Renal pelvis (tissue), 4 donors: Measurements from ENCODE around the gene DNASE1L3. TPM values are rescaled to one million over a fixed set of nuclear protein-coding genes. Genes with fewer than 3 reads are reported as not detected.
"Not testable (repeated sequence)": the region's sequence is repeated elsewhere in the genome, so short reads cannot be mapped to it uniquely, and the experiment has no call there.

ENCODE experiments used
- DNase-seq: peaks from one replicate; pipeline ENCODE4 v3.0.0-alpha.2; 2013
- polyA plus RNA-seq, 3 donors: library from polyadenylated mRNA; unstranded; fragments of 120-200 nt; gene quantifications; one replicate each; pipeline ENCODE4 v1.2.1, GENCODE V29; 2013; ENCODE audit not compliant: insufficient read length in 3 of 3

Gene DNASE1L3
- polyA plus RNA-seq, 3 donors, result 2.7 to 10.4 (median 5.8) TPM

DNA sequence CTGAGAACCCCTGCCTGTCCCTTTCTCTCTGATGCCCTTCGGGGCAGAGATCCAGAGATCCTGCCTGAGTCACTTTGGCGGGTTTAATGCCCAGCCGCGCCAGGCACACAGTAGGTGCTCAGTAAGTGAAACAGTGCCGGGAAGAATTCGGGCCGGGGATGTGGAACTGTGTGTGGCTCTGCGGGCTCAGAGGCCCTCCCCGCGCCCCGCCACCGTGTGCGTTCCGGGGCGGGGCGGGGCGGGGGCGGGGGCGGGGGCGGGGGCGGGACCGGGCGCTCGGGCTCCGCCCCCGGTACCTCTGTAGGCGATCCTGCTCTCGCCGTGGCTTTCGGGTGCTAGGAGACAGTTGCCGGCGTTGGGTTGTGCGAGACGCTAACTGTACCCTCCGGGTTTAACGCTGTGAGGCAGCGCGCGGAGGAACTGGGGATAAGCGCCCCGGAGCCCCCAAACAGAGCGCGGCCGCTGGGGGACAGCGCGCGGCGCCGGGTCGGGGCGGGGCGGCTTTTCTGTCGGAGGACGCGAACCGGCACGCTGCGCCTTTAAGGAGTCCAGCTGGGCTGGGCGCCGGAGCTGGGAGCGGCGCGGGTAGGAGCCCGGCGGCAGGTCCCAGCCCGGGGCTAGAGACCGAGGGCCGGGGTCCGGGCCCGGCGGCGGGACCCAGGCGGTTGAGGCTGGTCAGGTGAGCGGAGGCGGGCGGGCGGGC lies 26.6 kb upstream of the DNASE1L3 start, which contains the start of gene ABHD6:
ABHD6 (plus strand) TSS at position 555 of the 703 bp plus-strand sequence. CDS start 18,795 bp downstream, outside the sequence.
- peak; percentile 66 for DNase-seq

DNA sequence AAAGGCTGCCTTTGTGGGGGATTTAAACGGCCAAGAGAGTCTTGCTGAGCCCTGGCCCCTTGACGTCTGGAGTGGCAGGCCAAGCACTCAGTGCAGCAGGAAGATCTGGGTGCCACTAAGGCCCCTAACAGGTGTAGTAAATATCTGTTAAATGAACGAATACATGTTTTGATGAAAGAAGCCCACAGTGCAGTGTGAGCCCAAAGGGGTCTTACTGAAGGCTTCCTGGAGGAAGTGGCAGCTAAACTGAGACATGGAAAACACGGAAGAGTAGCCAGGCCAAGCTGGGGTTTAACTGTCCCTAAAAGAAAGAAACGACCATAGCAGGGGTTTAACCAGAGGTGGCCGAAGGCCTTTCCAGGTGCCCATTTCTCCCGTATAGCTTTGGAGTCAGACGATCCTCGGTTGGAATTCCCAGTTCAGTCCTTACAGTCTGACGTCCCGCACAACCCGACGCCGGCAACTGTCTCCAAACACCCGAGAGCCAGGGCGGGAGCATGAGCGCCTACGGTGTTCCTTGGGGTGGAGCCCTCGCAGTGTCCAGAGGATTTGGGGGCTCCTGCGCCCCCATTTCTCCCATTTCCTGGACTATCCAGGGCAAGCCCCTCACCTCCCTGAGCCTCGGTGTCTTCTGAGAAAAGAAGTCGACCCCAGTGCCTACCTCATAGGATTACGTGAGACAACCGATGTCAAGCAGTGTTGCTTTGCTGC lies 25.9 kb upstream of the DNASE1L3 start:
- DNase-seq, result no peak

DNA sequence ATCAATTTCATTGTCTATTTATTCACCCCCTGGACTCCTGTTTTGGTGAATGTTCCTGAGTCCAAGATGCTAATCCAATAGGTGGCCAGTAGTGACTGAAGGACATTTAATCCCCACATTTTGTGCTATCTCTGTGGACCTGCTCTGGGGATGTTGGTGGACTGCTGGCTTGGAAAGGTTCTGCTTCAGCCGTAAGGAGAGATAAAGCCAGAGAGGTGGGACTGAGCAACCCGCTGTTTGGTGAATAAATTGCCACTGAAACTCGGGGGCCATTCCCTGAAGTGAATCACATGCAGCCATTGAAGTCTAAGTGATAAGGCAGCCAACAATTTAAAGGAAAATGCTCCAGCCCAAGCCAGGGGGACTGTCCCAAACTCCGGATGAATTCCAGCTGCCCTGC lies 25.2 kb upstream of the DNASE1L3 start:
- no peak for DNase-seq

DNA sequence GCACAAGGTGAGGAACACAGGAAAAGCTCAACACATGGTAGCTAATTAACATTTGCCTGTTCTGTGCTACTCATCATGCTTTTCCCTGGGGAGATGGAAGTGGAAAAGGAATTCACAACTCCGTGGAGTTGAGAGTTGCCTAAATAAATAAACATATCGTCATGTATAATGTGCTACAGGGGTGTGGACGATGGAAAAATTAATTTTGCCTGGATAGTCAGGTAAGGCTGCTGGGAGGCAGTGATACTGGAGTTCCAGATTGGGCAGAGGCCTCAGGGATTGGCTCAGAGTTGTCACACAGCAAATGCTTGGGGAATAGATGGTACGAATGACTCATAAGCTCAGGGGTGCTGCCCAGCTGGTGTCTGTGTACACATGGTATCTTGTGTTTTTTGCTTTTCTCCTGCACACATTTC lies 23.8 kb upstream of the DNASE1L3 start:
- no peak for DNase-seq

DNA sequence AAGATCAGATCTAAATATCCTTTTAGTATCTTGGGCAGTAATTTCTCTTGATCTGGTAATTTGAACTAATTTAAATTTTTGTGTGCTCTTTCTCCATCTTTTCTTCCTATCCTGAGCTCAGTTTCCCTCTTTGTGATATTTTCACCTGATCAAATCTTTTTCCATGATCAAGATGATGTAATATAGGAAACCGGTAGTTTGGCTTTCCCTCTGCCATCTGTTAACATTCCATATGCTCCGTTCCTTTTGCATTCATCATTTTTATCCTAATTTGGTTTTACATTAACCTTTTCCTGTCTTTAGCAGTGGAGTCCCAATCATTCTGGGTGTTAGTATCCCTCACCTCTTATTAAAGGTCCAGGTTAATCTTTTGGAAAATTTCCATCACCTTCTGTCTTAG lies 20.9 kb upstream of the DNASE1L3 start:
- no peak for DNase-seq

DNA sequence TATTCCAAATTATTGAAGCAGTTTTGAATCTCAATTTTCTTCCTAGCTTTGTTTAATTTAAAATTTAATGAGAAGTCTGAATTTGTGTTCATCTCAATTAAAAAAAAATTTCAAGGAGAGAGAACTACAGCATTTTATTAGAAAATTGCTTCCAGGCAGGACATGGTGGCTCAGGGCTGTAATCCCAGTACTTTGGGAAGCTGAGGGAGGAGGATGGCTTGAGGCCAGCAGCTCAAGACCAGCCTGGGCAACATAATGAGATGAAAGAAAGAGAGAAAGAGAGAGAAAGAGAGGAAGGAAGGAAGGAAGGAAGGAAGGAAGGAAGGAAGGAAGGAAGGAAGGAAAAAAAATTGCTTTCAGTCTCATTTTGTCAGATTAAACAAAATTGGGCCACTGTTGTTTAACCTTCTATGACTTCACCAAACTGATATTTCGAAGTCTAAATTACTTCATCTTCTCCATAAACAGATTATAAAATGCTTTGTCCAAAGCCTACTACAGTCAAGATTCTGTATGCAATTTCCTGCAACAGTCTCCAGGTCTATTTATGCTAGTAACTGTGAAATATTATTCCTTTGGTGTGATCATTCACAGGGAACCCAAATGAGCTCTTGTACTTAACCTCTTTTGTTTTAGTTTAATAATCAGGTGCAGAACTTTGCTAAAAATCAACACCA lies 20.2 kb upstream of the DNASE1L3 start:
- no peak for DNase-seq

DNA sequence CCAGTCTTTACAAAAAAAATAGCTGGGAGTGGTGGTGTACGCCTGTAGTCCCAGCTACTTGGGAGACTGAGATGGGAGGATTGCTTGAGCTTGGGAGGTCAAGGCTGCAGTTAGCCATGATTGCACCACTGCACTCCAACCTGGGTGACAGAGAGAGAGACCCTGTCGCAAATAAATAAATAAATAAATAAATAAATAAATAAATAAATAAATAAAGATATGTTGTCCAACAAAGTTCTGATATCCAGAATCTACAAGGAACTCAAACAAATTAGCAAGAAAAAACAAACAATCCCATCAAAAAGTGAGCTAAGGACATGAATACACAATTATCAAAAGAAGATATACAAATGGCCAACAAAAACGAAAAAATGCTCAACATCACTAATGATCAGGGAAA lies 17.2 kb upstream of the DNASE1L3 start:
- not testable (repeated sequence) for DNase-seq

DNA sequence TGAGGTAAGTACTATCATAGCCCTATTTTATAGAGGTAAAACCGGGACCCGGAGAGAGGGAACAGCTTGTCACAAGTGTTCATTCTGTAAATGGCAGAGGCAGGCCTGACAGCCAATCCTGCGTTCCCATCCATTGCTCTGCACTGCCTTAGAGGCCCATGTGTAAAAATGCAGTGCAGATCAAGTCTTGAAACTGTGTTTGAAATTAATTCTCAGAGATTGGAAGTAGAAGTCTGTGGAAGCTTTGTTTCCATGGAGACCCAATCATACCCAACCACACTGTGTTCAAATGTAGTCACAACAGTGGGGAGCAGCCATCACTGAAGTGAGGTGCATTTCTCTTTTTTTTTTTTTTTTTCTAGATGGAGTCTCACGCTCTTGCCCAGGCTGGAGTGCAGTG lies 13.1 kb upstream of the DNASE1L3 start:
- no peak for DNase-seq

DNA sequence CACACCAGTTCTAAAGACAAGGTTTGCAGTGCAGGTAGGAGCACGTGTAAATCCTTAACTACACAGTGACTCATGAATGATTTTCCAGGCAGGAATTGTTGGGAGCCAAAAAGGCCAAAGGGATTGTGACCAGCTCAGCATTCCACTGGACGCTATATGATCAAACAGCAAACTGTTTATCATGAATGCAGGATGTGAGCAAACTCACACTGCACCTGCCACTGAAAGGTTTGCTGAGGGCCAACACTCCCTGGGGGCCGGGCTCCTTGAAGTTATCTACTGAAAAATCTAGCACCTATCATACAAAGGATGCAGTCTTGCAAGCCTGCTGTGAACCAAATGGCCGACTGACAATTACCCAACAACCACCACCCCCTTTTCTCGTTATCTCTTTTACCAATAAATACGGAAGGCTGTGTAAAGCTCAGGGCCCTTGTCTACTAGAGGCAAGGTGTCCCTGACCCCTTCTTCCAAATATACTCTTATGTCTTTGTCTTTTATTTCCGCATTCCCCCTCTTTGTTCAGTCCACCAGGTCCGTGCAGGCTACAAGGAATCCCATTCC lies 11.5 kb upstream of the DNASE1L3 start:
- no peak for DNase-seq

DNA sequence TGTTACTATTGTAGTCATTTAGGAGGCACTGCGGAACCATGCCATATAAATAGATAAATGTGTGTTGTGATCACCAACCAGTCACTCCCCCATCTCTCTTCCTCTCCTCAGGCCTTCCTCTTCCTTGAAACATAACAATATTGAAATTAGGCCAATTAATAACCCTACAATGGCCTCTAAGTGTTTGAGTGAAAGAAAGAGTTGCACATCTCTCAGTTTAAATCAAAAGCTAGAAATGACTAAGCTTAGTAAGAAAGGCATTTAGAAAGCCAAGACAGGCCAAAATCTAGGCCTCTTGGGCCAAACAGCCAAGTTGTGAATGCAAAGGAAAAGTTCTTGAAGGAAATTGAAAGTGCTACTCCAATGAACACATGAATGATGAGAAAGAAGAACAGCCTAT lies 8.1 kb upstream of the DNASE1L3 start:
- no peak for DNase-seq

DNA sequence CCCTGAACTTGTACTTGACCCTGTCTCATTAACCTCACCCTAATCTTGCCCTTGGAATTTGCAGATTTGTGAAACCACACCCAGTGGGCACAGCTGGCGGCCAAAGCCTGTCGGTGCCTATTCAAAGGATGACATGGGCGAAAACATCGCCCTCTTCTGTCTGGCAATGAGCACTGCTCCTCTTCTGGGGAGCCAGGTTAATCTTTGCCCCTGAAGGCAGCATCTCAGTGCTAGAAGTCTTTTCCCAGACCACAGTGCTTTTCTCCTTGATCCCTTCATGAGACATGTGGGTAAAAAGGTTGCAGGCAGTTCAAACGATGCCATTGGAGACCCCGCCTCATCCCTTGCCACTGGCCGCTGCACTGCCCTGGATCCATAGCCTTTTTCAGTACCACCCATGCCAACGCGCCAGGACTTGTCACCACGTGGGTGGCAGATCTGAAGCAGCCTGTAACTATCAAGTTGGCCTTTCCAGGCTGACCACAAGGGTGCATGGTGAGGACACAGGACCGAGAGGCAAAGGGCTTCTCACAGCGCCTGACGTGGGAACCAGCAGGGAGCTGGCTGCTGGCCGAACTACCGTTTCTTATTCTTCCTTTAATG lies 6.5 kb upstream of the DNASE1L3 start:
- DNase-seq, result peak; percentile 48

DNA sequence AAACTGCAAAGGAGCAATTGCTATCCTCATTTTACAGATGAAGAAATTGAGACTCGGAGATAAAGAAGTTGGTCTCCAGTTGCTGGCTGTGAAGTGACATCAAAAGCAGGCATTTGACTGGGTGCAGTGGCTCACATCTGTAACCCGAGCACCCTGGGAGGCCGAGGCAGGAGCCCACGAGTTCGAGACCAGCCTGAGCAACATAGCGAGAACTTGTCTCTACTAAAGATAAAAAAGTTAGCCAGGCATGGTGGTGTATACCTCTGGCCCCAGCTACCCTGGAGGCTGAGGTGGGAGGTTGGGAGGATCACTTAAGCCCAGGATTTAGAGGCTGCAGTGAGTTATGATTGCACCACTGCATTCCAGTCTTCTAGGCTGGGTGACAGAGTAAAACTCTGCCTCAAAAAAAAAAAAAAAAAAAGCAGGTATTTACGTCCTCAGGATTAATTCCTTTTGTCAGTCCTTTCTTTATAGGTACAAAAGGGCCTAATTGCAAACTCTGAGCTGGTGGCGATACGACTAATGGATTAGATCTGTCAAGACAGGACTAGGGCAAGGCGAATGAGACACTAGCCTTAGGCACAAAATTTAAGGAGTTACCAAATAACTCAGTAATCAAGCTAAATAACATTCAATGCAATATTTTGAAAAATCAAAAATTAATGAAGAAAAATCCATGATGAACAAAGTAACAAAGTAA lies 5.9 kb upstream of the DNASE1L3 start:
- DNase-seq, result no peak

DNA sequence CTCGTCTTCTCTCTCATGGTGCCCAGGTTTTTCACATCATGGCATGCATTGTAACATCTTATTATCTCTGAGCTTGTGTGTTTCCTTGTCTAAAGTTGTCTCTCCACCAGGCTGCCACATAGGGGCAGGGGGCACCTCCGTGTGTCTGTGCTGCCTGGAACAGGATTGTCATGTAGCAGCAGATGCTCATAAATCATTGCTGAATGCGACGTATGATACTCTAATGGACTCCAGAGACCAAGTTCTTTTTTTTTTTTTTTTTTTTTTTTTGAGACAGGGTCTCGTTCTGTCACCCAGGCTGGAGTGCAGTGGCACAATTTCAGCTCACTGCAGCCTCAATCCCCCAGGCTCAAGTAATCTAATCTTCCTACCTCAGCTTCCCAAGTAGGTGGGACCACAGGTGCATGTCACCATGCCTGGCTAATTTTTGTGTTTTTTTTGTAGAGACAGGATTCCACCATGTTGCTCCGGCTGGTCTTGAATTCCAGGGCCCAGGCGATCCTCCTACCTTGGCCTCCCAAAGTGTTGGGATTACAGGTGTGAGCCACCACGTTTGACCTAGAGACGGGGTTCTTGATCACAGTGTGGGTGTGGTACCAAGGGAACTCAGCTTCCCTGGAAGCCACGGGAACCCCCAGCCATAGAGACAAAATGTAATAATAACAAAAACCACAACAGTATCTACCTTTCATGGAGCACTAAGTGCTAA lies 4.7 kb upstream of the DNASE1L3 start:
- no peak for DNase-seq

DNA sequence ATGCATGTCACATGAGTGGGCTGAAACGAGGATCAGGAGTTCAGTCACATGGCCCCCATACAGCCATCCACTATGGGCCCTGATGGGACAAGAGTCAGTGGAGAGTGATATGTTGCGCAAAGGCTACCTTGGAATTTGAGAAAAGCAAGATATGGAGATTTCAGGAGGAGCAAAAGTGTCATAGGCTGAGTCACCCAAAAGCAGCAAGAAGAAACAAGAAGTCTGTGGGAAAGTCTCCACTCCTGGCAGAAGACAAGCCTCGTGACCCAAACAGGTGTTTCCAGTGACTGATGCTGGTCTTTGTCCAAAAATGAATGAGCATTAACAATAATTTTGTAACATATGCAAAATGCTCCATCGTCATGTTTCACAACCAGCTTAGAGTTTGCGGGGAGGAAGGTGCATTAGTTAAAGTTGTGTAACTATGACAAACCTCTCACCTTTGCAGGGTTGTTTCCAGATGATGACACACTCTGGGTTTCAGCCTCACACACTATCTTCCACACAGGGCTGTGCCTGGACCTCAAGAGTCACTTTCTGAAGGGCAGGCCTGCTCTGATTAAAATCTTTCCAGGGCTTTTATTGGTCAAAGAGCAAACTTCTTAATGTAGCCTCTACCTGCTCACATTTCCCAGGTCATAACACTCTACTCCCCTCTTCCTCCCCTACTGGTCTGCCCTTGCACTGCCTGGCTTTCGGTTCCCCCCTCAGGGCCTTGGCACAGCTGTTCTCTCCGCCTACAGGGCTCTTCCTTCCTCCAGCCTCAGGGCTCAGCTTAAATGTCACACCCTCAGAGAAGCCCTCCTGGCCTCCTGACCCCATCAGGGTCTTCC lies 3.9 kb upstream of the DNASE1L3 start:
- no peak for DNase-seq

DNA sequence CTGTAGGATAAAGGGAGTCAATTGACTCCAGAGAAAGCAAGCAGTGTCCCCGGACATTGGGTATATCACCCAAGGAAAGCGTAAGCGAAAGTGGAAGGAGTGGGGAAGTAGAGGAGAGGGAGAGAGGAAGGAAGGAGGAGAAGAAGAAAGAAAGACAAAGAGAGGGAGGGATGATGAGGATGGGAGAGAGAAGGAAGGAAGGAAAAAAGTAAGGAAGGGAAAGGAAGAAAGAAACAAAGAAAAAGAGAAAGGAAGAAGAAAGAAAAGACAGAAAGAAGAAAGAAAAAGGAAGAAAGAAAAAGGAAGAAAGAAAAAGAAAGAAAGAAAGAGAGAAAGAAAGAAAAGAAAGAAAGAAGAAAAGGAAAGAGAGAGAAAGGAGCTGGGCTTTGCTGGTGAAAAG lies 839 bp downstream of the DNASE1L3 start:
- no peak for DNase-seq

DNA sequence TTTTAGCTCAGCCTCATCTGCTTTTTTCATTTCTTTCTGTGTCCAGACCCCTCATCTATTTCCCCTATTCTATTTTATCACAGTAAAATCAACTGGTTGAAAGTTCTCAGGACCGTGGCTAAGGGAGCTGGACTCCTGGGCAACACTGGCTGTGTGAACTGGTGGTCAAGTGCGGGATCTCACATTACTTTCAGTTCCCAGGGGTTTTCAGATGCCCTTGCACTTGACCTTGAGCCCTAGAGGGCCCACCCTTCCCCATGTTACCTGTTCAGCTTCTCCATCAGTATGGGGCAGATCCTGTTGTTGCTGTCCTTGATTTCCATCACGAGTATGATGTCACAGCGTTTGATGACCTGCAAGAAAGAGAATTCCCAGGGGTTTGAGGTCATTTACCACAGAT lies 2.8 kb downstream of the DNASE1L3 start:
- DNase-seq, result no peak

DNA sequence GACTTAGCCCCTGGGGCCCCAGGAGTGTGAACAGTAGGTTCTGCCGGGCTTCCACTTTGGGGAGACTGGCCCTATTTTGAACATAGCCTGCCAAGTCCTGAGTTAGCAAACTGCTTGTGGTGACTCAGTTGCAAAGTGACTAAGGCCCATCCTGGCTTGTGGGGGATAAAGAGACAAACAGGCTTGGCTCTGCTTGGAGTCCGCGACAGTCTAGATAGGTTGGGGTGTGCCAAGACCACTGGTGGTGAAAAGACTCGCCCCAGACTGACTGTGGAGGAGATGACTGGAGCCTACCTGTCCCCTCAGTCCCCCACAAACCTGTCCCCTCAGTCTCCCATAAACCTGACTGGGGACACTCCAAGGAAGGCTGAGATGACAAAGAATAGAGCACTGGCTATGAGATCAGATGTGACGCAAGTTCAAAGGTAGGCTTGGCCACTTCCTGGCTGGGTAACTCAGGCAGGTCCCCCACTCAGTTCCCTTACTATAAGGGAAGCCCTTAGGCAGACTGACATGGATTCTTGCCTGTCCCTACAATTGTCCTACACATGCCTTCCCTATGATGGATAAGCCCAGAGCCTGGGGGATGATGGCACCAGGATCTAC lies 4.3 kb downstream of the DNASE1L3 start:
- no peak for DNase-seq

DNA sequence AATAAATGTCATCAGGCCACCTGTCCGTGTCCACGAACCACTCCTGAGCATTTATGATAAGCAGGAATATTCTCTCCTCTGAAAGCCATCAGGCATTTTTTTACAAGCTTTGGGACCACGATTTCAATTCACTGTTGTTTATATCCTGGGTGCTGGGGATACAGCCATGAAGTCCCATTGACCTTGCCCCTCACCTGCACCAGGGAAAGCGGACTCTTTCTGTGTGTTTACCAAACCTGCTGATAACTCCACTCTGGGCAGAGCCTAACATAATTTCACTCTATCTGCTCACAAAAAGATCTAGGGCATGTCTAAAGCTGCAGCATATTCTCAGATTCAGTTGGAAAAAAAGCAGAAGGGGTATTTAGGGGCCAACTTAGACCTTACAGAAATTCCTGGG lies 4.8 kb downstream of the DNASE1L3 start:
- DNase-seq, result no peak

DNA sequence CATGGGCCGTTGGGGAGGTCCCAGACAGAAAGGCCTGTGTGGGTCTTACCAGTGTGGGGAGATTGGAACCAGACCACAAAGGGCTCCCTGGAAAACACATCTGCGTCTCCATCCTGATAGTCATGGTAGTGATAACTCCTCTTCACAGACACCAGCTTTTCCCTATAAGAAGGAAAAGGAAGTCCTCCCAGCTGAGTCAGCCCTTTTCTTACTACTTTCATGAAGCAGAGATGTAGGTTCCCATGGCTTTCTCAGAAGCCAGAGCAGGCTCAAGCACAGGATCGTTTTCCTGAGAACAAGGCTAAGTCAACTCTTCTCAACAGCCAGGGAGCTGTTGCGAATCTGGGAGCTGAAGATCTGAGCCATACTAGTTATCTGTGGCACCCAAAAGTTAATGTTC lies 6.1 kb downstream of the DNASE1L3 start:
- no peak for DNase-seq

DNA sequence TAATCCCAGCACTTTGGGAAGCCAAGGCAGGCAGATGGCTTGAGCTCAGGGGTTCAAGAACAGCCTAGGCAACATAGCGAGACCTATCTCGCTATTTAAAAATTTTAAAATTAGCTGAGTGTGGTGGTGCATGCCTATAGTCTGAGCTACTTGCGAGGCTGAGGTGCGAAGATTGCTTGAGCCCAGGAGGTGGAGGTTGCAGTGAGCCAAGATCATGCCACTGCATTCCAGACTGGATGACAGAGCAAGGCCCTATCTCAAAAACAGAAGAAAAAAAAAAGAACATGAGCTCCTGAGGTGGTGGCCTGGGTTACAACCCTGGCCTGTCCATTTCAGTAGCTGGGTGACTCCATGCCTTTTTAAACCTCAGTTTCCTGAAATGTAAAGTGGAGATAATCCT lies 7.2 kb downstream of the DNASE1L3 start:
- no peak for DNase-seq
